Activated T-helper 1 cell treated with anti-CD3 and anti-CD28 coated beads, Interleukin-12 subunit alpha, Interleukin-12 subunit beta, Interleukin-2, Interleukin-4 antibody, amounts not matched to agents 30 ng/mL and 10 ng/mL and 1 ng/mL, durations not matched to agents 14 hours and 24 hours and 36 hours (primary cell): ENCODE measurements around the gene STK26. TPM values are rescaled to one million over a fixed set of nuclear protein-coding genes. Genes with fewer than 3 reads are reported as not detected.

Experiments
- DNase-seq: peaks from one replicate; pipeline ENCODE4 v3.0.0; 2021; ENCODE audit warnings: low spot score
- H3K27ac Mint-ChIP-seq: one replicate; pipeline ENCODE4 v1.8.0; 2021; ENCODE audit warnings: mild to moderate bottlenecking, mixed read lengths
- H3K27me3 Mint-ChIP-seq: one replicate; pipeline ENCODE4 v1.8.0; 2022; ENCODE audit warnings: mild to moderate bottlenecking, moderate library complexity, mixed read lengths; ENCODE audit not compliant: insufficient read depth
- H3K36me3 Mint-ChIP-seq: one replicate; pipeline ENCODE4 v1.8.0; 2021; ENCODE audit warnings: low read depth, mixed read lengths
- H3K4me1 Mint-ChIP-seq: one replicate; pipeline ENCODE4 v1.8.0; 2021; ENCODE audit warnings: low read depth, mixed read lengths
- H3K4me3 Mint-ChIP-seq: one replicate; pipeline ENCODE4 v1.8.0; 2021; ENCODE audit warnings: mild to moderate bottlenecking, moderate library complexity, mixed read lengths
- H3K9me3 Mint-ChIP-seq: one replicate; pipeline ENCODE4 v1.8.0; 2021; ENCODE audit warnings: mixed read lengths
- intact Hi-C: fragments of 100-400 bp; cut with micrococcal nuclease; formaldehyde crosslinking; loops from one replicate; pipeline ENCODE4 v1.15.1; 2024
- total RNA-seq: library from RNA; stranded (reverse); gene quantifications from 2 replicates; pipeline ENCODE4 v1.2.3, GENCODE V29; 2022

STK26 gene
- total RNA-seq, 1 donor from 2014 or later = 57.1 TPM

DNA sequence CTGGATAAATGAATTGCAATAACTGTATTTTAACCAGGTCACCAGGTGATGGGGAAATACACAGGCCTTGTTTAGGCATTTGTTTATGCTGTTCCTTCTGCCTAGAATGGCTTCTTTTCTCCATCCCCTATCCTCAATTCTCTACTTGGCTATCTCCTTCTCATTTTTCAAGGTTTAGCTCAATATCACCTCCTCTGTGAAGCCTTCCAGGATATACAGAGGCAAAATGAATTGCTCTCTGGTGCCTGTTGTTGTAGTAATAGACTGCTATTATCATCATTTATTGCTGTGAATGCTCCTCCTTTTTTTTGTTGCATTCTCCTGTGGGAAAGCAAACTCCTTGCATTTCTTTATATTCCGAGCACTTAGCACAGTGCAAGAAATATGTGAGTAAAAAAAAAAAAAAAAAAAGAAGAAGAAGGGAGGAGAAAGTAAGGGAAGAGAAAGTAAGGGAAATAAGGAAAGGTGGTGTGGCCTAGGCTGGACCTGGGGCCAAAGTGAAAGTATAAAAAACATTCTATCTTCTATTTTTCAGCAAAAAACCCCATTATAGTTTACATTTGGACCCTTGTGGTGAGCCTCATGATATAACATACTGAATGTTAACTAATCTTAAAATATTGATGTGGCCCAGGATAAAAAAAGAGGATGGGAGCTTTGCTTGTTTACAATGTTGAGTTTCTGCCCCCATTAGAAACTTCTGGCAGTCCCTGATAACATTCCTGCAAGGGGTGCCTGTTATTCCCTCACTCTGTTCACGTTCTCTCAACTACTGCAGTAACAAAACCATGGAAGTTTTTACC, 6.3 kb upstream of the STK26 start:
- Mint-ChIP-seq H3K4me3 (peak overlapping the region; percentile 7), H3K9me3 (no peaks in the 10 kb centered on the region), H3K27me3 (no peaks in the 10 kb centered on the region), H3K4me1 (peaks cover 41% of the 10 kb centered on the region), H3K36me3 (no peaks in the 10 kb centered on the region), H3K27ac (peak overlapping the region; percentile 68)
- DNase-seq = no peak
- intact Hi-C loops = loop anchor here (2.0 kb wide), 1 partner anchor 30 kb away; no protein-coding TSS in a partner anchor

DNA sequence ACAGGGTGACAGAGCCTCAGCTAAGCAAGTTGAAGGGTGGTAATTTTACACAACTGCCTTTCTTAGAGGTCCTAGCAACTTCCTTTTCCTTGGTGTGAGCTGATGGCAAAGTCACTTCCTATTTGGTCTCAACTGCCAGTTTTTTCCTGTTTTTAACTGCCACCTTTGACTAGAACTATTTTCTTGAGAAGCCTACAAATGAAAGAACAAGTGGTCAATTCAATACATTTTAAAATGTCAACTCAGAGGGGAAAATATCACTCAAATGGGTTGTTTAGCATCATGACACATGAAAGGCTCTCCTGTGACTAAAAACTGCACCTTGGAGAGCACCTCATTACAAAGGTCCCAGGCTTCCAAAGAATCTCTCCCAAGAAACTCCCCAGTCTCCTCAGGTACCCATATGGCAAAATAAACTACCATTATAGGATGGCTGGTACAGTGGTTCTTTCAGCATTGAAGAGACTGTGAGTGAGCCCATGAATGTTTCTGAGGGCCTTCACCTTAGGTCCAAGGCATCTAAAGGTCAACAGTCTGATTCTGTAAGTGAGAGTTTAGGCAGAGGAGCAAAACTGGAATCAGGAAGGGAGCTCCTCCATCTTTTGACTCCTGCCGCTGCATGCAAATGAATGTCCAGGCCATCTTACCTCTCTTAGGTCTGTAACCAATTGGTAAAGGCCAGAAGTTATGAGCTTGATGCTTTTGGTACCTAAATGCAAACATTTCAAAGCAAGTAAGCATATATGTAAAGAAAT, 5.5 kb upstream of the STK26 start:
- Mint-ChIP-seq H3K4me1 (peaks cover 38% of the 10 kb centered on the region), H3K27me3 (no peaks in the 10 kb centered on the region), H3K36me3 (no peaks in the 10 kb centered on the region), H3K4me3 (peak overlapping the region; percentile 7), H3K9me3 (no peaks in the 10 kb centered on the region), H3K27ac (peak overlapping the region; percentile 68)
- no peak for DNase-seq
- intact Hi-C loops = loop anchor here (2.0 kb wide), 1 partner anchor 31 kb away; no protein-coding TSS in a partner anchor

DNA sequence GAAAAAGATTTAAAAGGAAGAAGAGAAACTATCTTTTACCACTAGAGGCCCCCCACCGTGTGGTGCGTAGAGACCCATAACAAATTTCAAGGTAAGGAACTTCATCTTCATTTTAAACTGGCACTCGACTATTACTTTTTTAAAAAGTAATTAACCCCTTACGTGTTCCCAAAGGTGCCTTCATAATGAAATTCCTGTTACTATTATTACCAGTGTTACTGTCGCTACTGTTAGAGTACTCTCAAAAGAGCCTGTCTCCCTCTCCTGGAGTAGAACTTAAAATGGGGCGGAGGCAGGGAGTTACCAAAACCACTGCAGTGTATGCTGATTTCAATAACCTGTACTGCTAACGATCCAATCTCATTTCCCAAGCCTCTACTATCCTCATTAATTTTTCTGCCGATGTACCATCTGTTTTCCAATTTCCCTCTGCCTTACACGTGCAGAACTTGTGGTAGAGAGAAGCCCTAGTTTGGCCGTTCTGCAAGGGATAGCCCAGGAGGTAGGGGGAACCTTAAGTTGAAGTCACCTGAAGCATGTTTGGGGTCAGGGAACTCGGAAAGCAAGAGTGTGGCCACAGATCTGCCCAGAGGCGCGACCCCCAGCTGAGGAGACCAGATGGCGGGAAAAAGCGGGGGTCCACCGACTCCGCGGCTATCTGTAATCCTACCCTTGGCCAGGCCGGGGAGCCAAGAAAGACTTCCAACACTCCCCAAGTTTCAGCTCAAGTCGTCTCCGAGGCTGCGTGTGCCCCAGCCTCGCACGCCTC, 720 bp upstream of the STK26 start:
- peak overlapping the region; percentile 94 for H3K4me3 Mint-ChIP-seq
- intact Hi-C loops = loop anchor here (1.0 to 10.0 kb wide), 5 partner anchors 22 to 462 kb away; partner anchors contain the start of gene MBNL3
- DNase-seq = no peak
- peaks cover 4% of the 10 kb centered on the region for H3K36me3 Mint-ChIP-seq
- no peaks in the 10 kb centered on the region for H3K9me3 Mint-ChIP-seq
- peak overlapping the region; percentile 84 for H3K27ac Mint-ChIP-seq
- H3K4me1 Mint-ChIP-seq = peaks cover 32% of the 10 kb centered on the region
- H3K27me3 Mint-ChIP-seq = no peaks in the 10 kb centered on the region

DNA sequence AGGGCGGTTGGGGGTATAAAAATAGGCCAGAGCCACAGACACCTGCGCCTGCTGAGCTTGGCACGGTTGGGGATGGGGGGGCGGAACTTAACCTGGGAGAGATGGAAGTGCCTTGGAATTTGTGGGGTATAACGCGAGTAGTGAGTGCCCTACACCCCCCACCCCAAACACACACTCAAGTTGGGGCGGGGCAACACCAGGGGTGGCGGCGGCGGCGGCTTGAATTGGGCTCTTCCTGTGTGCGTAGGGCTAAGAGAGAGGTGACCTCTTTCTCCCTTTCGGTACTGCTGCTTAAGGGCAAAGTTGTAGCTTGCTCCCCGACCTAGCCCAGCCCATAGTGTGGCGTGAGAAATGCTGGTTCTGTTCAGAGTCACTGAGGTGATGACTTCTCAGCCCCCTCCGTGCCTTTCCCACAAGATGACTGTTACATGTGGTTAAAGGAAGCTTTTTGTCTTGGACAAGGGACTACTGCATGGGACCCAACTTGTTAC, 839 bp downstream of the STK26 start:
- peak overlapping the region; percentile 94 for H3K4me3 Mint-ChIP-seq
- H3K27me3 Mint-ChIP-seq = no peaks in the 10 kb centered on the region
- H3K36me3 Mint-ChIP-seq = peaks cover 11% of the 10 kb centered on the region
- no peaks in the 10 kb centered on the region for H3K9me3 Mint-ChIP-seq
- peak overlapping the region; percentile 92 for H3K27ac Mint-ChIP-seq
- H3K4me1 Mint-ChIP-seq = peaks cover 38% of the 10 kb centered on the region
- intact Hi-C loops = loop anchor here (1.0 to 10.0 kb wide), 7 partner anchors 9 to 461 kb away; partner anchors contain the start of gene MBNL3
- peak; percentile 38 for DNase-seq

DNA sequence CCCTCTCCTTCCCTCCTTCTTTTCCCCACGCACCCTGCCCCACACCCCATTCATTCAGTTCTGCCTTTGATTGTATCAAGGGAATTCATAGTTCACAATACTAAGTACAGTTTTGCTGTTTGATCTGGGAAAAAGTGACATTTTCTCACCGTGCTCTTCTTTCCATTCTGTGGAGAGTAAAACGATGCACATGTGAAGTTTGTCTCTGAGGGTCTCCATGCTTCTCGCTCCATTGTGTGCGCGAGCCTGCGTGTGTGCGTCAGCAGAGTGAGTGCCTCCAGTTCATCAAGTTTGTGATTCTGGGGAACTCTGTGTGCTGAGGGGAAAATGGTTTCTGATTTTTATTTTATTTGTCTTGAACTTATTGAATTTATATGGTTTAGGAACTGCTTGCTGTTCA, 1.9 kb downstream of the STK26 start:
- Mint-ChIP-seq H3K4me1 (peaks cover 47% of the 10 kb centered on the region), H3K36me3 (peaks cover 15% of the 10 kb centered on the region), H3K27ac (peak overlapping the region; percentile 73), H3K9me3 (no peaks in the 10 kb centered on the region), H3K27me3 (no peaks in the 10 kb centered on the region), H3K4me3 (peak overlapping the region; percentile 94)
- no peak for DNase-seq
- intact Hi-C loops = loop anchor here (2.0 to 10.0 kb wide), 2 partner anchors 38 to 460 kb away; partner anchors contain the start of gene MBNL3

DNA sequence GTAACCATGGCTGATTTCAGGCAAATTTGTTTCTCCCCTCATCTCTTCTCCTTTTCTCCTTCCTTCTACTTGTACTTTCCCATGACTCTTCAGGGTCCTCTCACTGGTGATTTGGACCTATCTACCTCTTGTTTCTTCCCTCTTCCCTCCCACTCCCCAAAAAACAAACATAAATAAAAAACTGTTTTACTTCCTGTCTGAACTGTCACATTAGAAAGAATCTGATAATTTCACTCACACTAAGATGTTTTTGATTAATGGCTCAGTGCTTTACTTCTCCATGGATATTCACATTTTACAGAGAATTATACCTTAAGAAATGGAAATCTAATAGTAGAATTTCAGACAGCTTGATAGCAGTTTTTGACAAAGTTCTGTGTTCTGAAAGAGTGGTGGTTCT, 7.2 kb downstream of the STK26 start:
- H3K36me3 Mint-ChIP-seq = peaks cover 20% of the 10 kb centered on the region
- H3K9me3 Mint-ChIP-seq = no peaks in the 10 kb centered on the region
- no peak for DNase-seq
- H3K27me3 Mint-ChIP-seq = no peaks in the 10 kb centered on the region
- H3K27ac Mint-ChIP-seq = no peak overlapping the region
- intact Hi-C loops = no loop called here
- H3K4me1 Mint-ChIP-seq = peaks cover 69% of the 10 kb centered on the region
- H3K4me3 Mint-ChIP-seq = no peak overlapping the region

DNA sequence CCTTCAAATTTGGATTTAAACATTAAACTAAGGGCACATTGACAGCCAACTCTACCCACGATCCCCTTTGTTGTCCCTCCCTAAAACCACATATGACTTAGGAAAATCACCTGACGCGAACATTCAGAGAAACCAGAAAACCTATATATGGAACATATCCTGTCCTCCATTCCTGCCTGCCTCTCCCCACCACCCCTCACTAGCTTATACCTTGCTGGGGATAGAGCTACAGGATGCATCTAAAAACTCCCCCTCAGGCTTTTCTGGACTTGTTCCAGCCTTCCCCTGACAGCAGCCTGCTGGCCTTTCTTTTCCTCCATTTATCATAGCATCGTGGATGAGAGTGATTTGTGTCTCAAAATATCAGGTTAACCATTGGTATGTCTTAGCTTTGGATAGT, 8.8 kb downstream of the STK26 start:
- H3K27me3 Mint-ChIP-seq = no peaks in the 10 kb centered on the region
- peak overlapping the region; percentile 58 for H3K27ac Mint-ChIP-seq
- peak overlapping the region; percentile 51 for H3K4me3 Mint-ChIP-seq
- no peaks in the 10 kb centered on the region for H3K9me3 Mint-ChIP-seq
- H3K4me1 Mint-ChIP-seq = peaks cover 70% of the 10 kb centered on the region
- intact Hi-C loops = no loop called here
- no peak for DNase-seq
- H3K36me3 Mint-ChIP-seq = peaks cover 20% of the 10 kb centered on the region

DNA sequence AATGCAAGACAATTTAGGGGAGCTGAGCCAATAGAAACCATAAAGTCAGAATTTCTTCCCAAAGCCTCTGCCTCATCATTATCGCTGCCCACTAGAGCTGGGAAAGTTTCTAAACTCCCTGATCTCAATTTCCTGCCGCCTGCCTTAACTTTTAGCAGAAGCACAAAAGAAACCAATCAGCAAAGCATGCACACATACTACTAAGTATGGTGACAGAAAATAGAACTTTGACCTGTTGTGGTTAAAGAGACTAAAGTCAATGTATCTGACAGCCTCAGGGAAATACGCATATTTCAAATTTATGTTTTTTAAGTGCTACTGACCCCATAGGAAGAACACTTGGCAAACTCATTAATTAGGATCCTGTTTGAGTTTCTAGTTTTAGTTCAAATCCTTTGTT, 10.1 kb downstream of the STK26 start:
- no peak overlapping the region for H3K27ac Mint-ChIP-seq
- H3K4me1 Mint-ChIP-seq = peaks cover 65% of the 10 kb centered on the region
- H3K9me3 Mint-ChIP-seq = no peaks in the 10 kb centered on the region
- H3K4me3 Mint-ChIP-seq = no peak overlapping the region
- no peaks in the 10 kb centered on the region for H3K27me3 Mint-ChIP-seq
- intact Hi-C loops = loop anchor here (1.0 kb wide), 1 partner anchor 9 kb away; no protein-coding TSS in a partner anchor
- no peak for DNase-seq
- H3K36me3 Mint-ChIP-seq = peaks cover 16% of the 10 kb centered on the region

DNA sequence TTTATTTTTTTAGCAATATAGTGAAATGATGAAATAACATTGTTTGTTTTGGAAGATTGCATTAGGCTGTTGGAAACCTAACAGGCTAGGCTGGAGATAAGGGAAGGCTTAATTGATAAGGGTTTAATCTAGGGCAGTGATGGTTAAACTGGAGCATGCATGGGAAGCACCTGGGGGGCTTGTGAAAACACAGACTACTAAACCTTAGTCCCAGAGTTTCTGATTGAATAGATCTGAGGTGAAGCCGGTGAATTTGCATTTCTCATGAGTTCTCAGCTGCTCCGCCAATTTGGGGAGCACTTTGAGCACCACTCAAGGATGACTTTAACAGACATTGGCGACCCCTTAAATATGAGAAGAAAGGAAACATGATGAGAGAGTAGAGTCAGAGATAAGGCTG, 11.5 kb downstream of the STK26 start:
- Mint-ChIP-seq H3K27ac (no peak overlapping the region), H3K4me3 (no peak overlapping the region), H3K4me1 (peaks cover 50% of the 10 kb centered on the region), H3K36me3 (peaks cover 9% of the 10 kb centered on the region), H3K27me3 (no peaks in the 10 kb centered on the region), H3K9me3 (no peaks in the 10 kb centered on the region)
- intact Hi-C loops = no loop called here
- no peak for DNase-seq

DNA sequence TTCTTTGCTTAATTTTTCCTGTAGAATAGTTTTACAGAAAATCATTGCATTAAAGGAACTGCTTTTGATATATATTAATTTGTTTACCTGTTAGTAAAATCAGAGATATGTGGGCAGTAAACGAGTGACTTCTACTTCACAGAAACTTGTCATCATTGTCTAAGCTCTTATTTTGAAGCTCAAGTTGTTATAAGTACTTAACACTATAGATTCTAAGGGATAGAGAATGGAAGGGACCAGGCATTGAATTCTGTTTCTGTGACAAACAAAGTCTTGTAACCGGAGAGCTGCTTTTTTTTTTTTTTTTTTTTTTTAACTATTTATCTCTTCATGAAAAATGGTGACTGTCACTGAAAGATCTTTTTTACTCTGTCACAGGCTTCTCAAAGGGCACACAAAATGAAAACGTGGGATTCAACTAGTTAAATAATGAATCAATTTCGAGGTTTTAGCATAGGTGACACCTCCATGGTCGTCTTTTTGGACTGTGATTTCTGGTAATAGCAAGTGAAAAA, 14.4 kb downstream of the STK26 start:
- H3K27ac Mint-ChIP-seq = no peak overlapping the region
- no peak overlapping the region for H3K4me3 Mint-ChIP-seq
- peaks cover 3% of the 10 kb centered on the region for H3K36me3 Mint-ChIP-seq
- H3K9me3 Mint-ChIP-seq = no peaks in the 10 kb centered on the region
- intact Hi-C loops = no loop called here
- H3K4me1 Mint-ChIP-seq = peaks cover 32% of the 10 kb centered on the region
- no peak for DNase-seq
- H3K27me3 Mint-ChIP-seq = no peaks in the 10 kb centered on the region

DNA sequence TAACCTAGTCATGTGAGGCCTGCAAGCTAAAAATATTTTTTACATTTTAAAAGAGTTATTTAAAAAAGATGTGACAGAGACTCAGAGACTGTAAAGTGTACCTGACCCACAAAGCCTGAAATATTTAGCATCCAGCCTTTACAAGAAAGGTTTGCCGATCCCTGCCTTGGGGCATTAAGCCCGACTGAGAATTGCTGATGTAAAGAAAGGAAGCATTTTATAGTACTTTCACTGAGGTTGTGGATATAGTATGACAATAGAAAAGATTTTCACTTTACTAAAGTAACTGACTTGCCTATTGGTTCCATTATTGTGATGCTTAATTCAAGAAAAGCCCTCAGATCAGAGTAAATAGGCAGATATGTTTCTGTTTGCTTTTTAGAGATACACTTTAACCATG, 17.0 kb downstream of the STK26 start:
- H3K4me3 Mint-ChIP-seq = no peak overlapping the region
- peaks cover 3% of the 10 kb centered on the region for H3K36me3 Mint-ChIP-seq
- intact Hi-C loops = no loop called here
- peaks cover 15% of the 10 kb centered on the region for H3K4me1 Mint-ChIP-seq
- H3K27me3 Mint-ChIP-seq = no peaks in the 10 kb centered on the region
- DNase-seq = no peak
- no peaks in the 10 kb centered on the region for H3K9me3 Mint-ChIP-seq
- H3K27ac Mint-ChIP-seq = no peak overlapping the region

DNA sequence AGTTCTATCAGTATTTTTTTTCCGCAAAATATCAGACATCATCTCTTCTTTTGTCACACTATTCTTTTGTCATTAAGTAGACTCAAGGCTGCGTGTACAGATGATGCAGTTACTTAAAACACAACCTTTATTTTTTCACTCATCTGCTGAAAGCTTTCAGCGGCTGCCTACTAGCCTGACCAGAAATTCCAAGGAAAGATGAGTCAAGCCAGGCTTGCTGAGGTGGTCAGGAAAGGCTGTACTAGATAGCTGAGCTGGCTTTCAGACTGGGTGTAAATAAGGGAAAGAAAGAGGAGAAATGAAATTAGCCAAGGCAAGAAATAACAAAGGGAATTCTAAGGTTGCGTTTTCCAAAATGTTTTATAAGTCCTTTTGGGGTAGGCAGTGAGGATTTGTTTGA, 17.9 kb downstream of the STK26 start:
- H3K9me3 Mint-ChIP-seq = no peaks in the 10 kb centered on the region
- peaks cover 3% of the 10 kb centered on the region for H3K36me3 Mint-ChIP-seq
- H3K27me3 Mint-ChIP-seq = no peaks in the 10 kb centered on the region
- peaks cover 9% of the 10 kb centered on the region for H3K4me1 Mint-ChIP-seq
- no peak for DNase-seq
- H3K4me3 Mint-ChIP-seq = no peak overlapping the region
- no peak overlapping the region for H3K27ac Mint-ChIP-seq
- intact Hi-C loops = no loop called here
